Measurements from ENCODE around the gene MYEF2. TPM values are rescaled to one million over a fixed set of nuclear protein-coding genes. Genes with fewer than 3 reads are reported as not detected.

Gene MYEF2
- total RNA-seq, 2 donors from 2014 or later = 8.9 to 16.4 TPM

DNA sequence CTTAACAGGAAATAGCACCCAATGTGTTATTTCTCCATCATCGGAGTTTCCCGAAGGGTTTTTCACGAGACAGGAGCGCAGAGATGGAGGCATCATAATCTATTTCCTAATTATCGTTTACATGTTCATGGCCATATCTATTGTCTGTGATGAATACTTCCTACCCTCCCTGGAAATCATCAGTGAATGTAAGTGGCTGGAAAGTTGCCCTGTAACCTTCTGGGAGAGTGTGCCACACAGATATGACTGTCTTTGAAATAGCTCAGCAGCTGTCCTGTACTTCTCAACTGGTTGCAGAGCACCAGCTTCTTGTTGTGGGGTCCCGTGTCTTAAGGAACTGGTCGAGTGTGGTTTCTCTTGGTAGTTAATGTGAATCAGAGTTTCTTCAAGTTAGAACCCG, 56.2 kb downstream of the MYEF2 start:
- Mint-ChIP-seq H3K4me1 (ENCODE audit: low read depth in 2 of 2) (no peaks in the 10 kb centered on the region), H3K4me3 (no peak overlapping the region), H3K27ac (no peak overlapping the region), H3K27me3 (peaks cover 8 to 21% of the 10 kb centered on the region in 2 donors), H3K36me3 (no peaks in the 10 kb centered on the region), H3K9me3 (peaks cover 2% of the 10 kb centered on the region)
- DNase-seq (ENCODE audit: low spot score) (no peak), ATAC-seq (no peak)

DNA sequence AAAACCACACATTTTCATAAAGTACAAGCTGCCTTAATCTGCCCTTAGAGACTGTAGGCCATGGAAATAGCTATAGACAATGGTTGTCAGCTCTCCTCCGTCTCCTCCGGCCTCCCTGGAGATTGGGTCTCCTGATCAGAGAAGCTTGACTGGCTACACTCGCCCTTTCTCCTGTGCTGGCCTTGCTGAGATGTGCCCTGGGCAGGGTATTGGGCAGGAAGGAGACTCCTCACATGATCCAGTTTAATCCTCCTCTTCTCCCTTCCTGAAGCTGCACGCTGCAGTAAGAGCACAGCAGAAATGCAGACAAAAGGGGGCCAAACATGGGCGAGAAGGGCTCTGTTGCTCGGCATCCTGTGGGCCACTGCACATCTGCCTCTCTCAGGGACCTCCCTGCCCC, 57.4 kb downstream of the MYEF2 start, which contains the start of gene SLC24A5:
SLC24A5 (plus strand) TSS at position 246 of the 400 bp plus-strand sequence; CDS start at position 301, 55 bp downstream.
- H3K4me3 Mint-ChIP-seq = no peak within 1 kb of the TSS
- no peak for DNase-seq (ENCODE audit: low spot score)
- no peak for ATAC-seq
- no peaks in the 10 kb centered on the region for H3K4me1 Mint-ChIP-seq (ENCODE audit: low read depth in 2 of 2)
- H3K36me3 Mint-ChIP-seq = no peaks in the 10 kb centered on the region
- peaks cover 2 to 20% of the 10 kb centered on the region in 2 donors for H3K27me3 Mint-ChIP-seq
- peaks cover 2% of the 10 kb centered on the region for H3K9me3 Mint-ChIP-seq
- no peak within 1 kb of the TSS for H3K27ac Mint-ChIP-seq

DNA sequence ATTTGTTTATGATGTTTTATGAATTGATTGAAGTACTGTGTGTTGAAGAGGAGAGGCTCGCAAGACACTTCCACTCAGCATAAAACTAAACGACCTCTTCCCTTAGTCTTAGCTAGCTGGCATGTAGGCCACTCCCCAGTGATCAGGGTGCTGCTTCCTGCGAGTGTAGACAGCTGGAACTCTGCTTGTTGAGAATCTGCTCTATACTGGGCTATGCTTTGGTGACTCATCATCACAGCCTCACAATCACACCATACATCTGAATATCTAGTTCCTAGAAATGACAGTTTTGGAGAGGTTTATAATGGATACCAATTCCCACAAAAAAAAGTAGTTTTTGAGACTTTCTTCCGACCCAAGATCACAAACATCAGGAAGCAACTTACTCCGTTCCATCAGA, 58.8 kb downstream of the MYEF2 start:
- ATAC-seq (no peak), DNase-seq (ENCODE audit: low spot score) (no peak)
- Mint-ChIP-seq H3K4me1 (ENCODE audit: low read depth in 2 of 2) (no peaks in the 10 kb centered on the region), H3K9me3 (peaks cover 6% of the 10 kb centered on the region), H3K36me3 (no peaks in the 10 kb centered on the region), H3K27me3 (peaks cover 9 to 31% of the 10 kb centered on the region in 2 donors), H3K27ac (no peak overlapping the region), H3K4me3 (no peak overlapping the region)

DNA sequence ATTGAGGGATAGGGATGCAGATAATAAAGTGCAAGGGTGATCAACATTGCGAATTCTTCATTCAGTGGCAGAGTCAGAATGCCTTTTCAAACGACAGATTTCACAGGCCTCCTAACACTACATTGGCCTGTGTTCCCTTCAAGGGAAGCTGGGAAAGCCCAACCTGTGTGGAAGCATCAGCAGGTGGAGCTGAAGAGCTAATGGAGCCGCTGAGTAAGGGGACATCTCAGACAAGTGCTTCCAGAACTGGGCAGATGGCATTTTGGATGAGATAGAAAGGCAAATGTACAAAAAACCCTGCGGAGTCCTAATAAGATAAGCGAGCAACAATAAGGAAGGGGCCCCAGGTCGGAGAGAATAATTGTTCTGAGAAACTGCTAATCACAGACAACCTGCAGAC, 65.9 kb downstream of the MYEF2 start:
- DNase-seq (ENCODE audit: low spot score) = no peak
- Mint-ChIP-seq H3K27ac (no peak overlapping the region), H3K27me3 (peaks cover 14 to 26% of the 10 kb centered on the region in 2 donors), H3K36me3 (no peaks in the 10 kb centered on the region), H3K4me1 (ENCODE audit: low read depth in 2 of 2) (no peaks in the 10 kb centered on the region), H3K9me3 (peaks cover 4% of the 10 kb centered on the region), H3K4me3 (no peak overlapping the region)
- ATAC-seq = no peak

DNA sequence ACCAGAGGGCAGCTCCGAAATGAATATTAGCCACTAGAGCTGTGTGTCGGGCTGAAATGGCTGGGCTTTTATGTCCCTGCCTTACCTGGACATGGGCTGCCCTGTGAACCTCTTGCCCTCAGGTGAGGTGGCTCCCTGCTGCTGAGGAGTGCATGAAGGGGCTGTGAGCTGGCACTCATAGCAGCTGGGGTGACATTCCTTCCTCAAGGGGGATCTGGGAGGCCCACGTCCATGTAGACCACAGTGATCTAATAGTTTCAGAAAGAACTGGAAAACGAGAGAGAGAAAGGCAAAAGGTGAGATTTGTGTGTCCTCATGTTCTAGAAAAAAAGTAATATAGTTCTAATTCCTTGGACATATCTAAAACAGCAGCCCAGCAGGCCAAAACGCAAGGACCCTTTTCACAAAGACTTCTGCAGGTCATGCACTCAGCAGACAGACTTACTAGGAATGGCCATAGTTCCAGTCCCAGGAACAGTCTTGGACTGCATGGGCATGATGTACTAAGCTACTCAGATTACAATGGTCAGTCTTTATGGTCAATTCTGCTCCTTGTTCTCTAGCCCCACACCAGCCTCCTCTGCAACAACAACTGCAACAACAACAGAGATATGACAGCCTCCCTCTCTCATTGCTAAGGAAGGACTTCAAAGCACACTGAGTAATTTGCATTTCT, 68.1 kb downstream of the MYEF2 start:
- Mint-ChIP-seq H3K27ac (no peak overlapping the region), H3K4me3 (no peak overlapping the region), H3K9me3 (peaks cover 4% of the 10 kb centered on the region), H3K4me1 (ENCODE audit: low read depth in 2 of 2) (no peaks in the 10 kb centered on the region), H3K36me3 (no peaks in the 10 kb centered on the region), H3K27me3 (peaks cover 15 to 30% of the 10 kb centered on the region in 2 donors)
- DNase-seq (ENCODE audit: low spot score) = no peak
- ATAC-seq = no peak

DNA sequence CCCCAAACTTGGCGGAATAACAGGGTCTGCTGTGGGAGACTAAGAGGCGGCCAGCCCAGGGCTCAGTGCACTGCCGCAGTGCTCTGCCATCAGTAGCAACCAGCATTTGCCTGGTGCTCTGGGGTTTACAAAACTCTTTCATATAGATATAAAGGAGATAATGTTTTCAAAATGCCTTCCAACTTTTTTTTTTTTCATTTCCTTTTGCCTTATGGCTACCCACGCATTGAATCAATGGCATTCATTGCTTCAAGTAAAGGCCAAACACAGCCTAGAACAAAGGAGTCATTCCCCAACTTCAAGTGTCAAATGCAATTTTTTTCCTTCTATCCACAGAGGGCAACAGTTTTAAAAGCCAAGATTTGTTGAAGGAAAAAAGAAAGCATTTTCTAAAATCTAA, 68.9 kb downstream of the MYEF2 start:
- DNase-seq (ENCODE audit: low spot score) (no peak), ATAC-seq (no peak)
- Mint-ChIP-seq H3K9me3 (no peaks in the 10 kb centered on the region), H3K4me3 (no peak overlapping the region), H3K27me3 (peaks cover 14 to 27% of the 10 kb centered on the region in 2 donors), H3K4me1 (ENCODE audit: low read depth in 2 of 2) (no peaks in the 10 kb centered on the region), H3K27ac (no peak overlapping the region), H3K36me3 (no peaks in the 10 kb centered on the region)

DNA sequence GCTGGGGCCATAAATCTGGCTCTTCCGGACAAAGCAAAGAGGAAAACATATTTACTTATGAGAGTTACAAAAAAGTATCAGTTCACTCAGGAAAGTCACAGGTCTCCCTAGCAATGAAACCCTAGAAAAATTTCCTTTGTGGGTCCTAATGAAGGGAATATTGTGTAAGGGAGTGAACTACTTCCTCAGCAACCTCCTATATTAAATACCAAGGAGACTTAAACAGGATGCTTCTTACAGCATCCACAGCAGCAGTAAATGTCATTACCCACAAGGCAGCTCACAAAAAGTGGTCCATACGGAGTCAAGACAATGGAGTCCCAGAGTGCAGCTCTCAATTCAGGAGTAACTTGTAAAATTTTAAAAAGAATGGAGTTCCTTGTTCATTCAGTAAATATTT, 72.2 kb downstream of the MYEF2 start:
- Mint-ChIP-seq H3K4me1 (ENCODE audit: low read depth in 2 of 2) (no peaks in the 10 kb centered on the region), H3K4me3 (no peak overlapping the region), H3K27ac (no peak overlapping the region), H3K36me3 (no peaks in the 10 kb centered on the region), H3K9me3 (peaks cover 3% of the 10 kb centered on the region), H3K27me3 (peaks cover 15 to 37% of the 10 kb centered on the region in 2 donors)
- DNase-seq (ENCODE audit: low spot score) (no peak), ATAC-seq (no peak)

DNA sequence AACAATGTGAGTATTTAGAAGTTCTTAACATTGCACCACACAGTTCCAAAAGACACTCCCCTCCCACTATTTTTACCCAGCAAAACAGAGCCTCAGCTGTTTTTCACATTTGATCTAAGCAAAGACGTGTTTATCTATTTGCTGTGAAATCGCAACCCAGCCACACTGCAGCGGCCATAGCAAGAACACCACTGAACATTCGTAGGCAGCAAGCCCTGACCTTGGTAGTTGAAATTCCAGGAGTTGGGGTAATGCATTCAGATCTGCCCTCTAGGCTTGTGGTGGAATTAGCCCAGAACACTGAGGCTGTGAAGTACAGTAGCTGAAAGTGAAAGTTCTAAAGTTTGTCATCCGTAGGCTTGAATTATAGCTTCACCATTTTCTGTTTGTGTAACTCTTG, 74.4 kb downstream of the MYEF2 start:
- H3K4me1 Mint-ChIP-seq (ENCODE audit: low read depth in 2 of 2) = no peaks in the 10 kb centered on the region
- DNase-seq (ENCODE audit: low spot score) (no peak), ATAC-seq (no peak)
- peaks cover 15 to 44% of the 10 kb centered on the region in 2 donors for H3K27me3 Mint-ChIP-seq
- no peaks in the 10 kb centered on the region for H3K36me3 Mint-ChIP-seq
- H3K4me3 Mint-ChIP-seq = no peak overlapping the region
- peaks cover 3% of the 10 kb centered on the region for H3K9me3 Mint-ChIP-seq
- no peak overlapping the region for H3K27ac Mint-ChIP-seq

DNA sequence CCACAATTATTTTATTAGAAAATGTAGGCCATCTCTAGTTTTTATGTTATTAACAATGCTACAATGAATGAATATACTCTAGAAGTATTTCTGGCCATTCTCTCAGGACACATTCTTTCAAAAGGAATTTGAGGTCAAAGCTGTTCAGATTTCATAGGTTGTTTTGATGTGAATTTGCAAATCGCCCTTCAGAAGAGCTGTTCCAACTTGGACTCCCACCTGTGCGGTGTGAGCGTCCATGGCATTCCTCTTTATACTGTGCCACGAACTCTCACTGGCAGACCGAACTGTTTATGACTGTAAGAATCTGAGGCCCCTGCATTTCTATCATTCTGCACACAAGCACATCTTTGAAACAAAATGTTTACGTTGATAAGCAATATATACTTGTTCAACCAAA, 75.9 kb downstream of the MYEF2 start:
- Mint-ChIP-seq H3K27me3 (peaks cover 10 to 35% of the 10 kb centered on the region in 2 donors), H3K36me3 (no peaks in the 10 kb centered on the region), H3K4me3 (no peak overlapping the region), H3K9me3 (peaks cover 3% of the 10 kb centered on the region), H3K27ac (no peak overlapping the region), H3K4me1 (ENCODE audit: low read depth in 2 of 2) (no peaks in the 10 kb centered on the region)
- no peak for ATAC-seq
- DNase-seq (ENCODE audit: low spot score) = no peak

DNA sequence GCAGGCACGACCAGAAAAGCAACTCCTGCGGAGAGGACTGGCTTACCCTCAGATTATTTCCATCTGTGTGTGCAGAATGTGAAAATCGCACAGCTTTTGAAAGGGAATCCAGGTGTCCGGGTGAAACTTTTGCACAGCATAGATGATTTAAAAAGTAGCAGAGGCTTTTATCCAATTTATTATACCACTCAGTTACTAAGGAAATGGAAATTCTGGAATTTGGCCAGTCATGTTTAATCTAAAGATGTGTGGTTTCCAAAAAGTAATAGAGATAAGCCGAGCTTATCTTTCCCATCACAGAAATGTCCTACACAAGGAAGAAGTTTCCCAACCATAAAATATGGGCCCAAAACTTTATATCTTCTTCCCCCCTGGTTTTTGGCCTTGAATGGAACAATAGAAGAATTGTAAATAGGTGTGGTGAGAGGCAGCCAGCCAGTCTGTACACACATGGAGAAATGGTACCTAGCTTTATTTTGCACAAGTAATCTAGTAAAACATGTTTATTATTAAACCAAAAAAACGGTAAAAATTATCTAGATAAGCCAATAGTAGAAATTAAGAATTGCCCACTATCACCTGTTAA, 76.6 kb downstream of the MYEF2 start:
- Mint-ChIP-seq H3K27ac (no peak overlapping the region), H3K4me1 (ENCODE audit: low read depth in 2 of 2) (no peaks in the 10 kb centered on the region), H3K9me3 (peaks cover 3% of the 10 kb centered on the region), H3K4me3 (no peak overlapping the region), H3K27me3 (peaks cover 9 to 28% of the 10 kb centered on the region in 2 donors), H3K36me3 (no peaks in the 10 kb centered on the region)
- DNase-seq (ENCODE audit: low spot score) (no peak), ATAC-seq (no peak)

DNA sequence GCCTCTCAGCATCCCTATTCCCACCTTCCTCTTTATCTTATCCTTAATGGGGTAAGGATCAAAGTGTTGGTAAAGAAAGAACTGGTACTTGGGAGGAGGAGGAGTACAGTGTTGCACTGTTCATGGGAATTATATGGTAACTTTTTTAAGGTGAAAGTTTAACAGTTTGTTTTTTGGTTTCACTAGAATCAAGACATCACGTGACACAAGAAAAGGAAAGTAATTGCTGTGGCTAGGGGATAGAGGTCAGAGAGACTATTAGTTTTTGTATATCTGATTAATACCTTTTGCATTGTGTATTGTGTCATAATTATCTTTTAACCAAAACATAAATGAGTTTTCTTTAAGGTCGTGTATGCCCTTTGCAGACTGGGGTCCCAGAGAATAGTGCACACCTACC, 80.8 kb downstream of the MYEF2 start:
- Mint-ChIP-seq H3K4me1 (ENCODE audit: low read depth in 2 of 2) (no peaks in the 10 kb centered on the region), H3K9me3 (no peaks in the 10 kb centered on the region), H3K36me3 (no peaks in the 10 kb centered on the region), H3K27me3 (peaks cover 0 to 17% of the 10 kb centered on the region in 2 donors), H3K4me3 (no peak overlapping the region), H3K27ac (no peak overlapping the region)
- DNase-seq (ENCODE audit: low spot score) (no peak), ATAC-seq (no peak)

DNA sequence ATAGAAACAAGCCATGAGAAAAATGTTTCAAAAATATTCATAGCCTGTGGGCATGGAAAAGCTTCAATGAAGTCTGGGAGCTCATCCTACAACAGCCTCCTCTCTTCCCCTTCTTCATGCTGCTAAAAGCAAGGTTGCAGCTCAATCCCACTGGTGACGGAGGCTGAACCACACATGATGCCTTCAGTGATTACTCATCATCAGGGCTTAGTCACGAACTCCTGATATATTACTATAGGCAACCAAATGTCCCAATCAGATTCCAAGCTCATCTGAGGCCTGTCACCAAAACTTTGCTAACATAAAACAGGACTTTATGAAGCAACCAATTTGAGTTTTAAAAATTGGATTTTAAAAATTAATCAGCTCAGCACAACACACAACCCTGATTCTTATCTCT, 81.3 kb downstream of the MYEF2 start:
- peaks cover 0 to 17% of the 10 kb centered on the region in 2 donors for H3K27me3 Mint-ChIP-seq
- H3K4me3 Mint-ChIP-seq = no peak overlapping the region
- no peaks in the 10 kb centered on the region for H3K4me1 Mint-ChIP-seq (ENCODE audit: low read depth in 2 of 2)
- no peaks in the 10 kb centered on the region for H3K36me3 Mint-ChIP-seq
- ATAC-seq = no peak
- no peak overlapping the region for H3K27ac Mint-ChIP-seq
- H3K9me3 Mint-ChIP-seq = no peaks in the 10 kb centered on the region
- DNase-seq (ENCODE audit: low spot score) = no peak

DNA sequence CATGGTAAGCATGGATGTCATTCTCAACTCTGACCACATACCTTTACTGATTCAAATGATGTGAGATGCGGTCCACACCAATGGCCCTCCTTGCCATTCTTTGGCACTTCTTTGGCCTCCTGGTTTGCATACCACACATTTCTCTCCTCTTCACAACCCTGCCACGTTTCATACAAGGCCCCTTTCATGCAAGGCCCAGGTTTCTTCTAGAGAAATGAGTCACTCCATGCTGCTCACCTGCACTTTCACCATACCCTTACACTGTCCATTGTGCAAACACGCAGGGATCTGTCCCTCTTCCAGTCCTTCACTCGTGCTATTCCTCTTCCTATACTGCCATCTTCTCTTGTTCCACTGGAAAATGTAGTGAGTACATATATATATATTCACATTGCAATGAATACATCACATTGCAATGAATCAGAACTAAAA, 81.7 kb downstream of the MYEF2 start:
- Mint-ChIP-seq H3K4me1 (ENCODE audit: low read depth in 2 of 2) (no peaks in the 10 kb centered on the region), H3K27me3 (peaks cover 0 to 17% of the 10 kb centered on the region in 2 donors), H3K4me3 (no peak overlapping the region), H3K27ac (no peak overlapping the region), H3K36me3 (no peaks in the 10 kb centered on the region), H3K9me3 (no peaks in the 10 kb centered on the region)
- DNase-seq (ENCODE audit: low spot score) (no peak), ATAC-seq (no peak)

DNA sequence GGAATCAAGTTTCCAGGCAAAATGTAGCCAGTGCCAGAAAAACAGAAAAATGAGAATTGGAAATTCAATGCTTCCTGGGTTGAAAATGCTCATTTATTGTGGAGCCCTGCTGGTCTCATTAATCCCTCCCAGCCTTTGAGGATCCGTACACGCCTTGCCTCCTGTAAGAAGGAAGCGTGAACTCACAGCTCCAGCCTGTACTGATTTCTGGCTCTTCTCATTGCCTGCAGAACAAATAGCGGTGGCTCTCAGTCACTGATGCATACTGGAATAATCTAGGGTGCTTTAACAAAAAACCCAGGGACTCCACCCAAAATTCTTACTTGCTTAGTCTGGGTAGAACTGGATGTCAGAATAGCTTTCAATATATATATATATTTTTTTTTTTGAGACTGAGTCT, 86.6 kb downstream of the MYEF2 start:
- no peaks in the 10 kb centered on the region for H3K36me3 Mint-ChIP-seq
- H3K9me3 Mint-ChIP-seq = no peaks in the 10 kb centered on the region
- H3K27ac Mint-ChIP-seq = no peak overlapping the region
- no peak for ATAC-seq
- no peak for DNase-seq (ENCODE audit: low spot score)
- H3K4me1 Mint-ChIP-seq (ENCODE audit: low read depth in 2 of 2) = no peaks in the 10 kb centered on the region
- peaks cover 0 to 16% of the 10 kb centered on the region in 2 donors for H3K27me3 Mint-ChIP-seq
- H3K4me3 Mint-ChIP-seq = no peak overlapping the region

Data from natural killer cell treated with Interleukin-12 subunit alpha and Interleukin-12 subunit beta and Interleukin-15 and Interleukin-18, amount 100 ng/mL, for 72 hours (primary cell).